Caco-2 (cell line): ENCODE data around the gene CFAP20. TPM values are rescaled to one million over a fixed set of nuclear protein-coding genes. Genes with fewer than 3 reads are reported as not detected.
"Not testable (repeated sequence)": the region's sequence is repeated elsewhere in the genome, so short reads cannot be mapped to it uniquely, and the experiment has no call there.

ENCODE experiments used
- BruUV-seq: library from RNA; stranded (reverse); fragments of 400-500 nt; replicated peaks from 2 replicates; lab custom pipeline; 2021; lab: Mats Ljungman, UMichigan
- CTCF ChIA-PET: fragments of 300-600 bp; sonication (Branson Sonifier 250); formaldehyde crosslinking; loops from one replicate; lab custom pipeline; 2022; ENCODE audit warnings: antibody characterized with exemption; lab: Charles Lee
- POLR2A ChIA-PET: fragments of 300-600 bp; sonication (Branson Sonifier 250); formaldehyde crosslinking; loops from one replicate; lab custom pipeline; 2022; ENCODE audit warnings: antibody characterized with exemption; lab: Charles Lee
- DNase-seq, 2 experiments: peaks; one replicate each; pipeline versions ENCODE4 v3.0.0 to v3.0.0-alpha.2; 2020 to 2022
- H3K27me3 ChIP-seq: replicated peaks from 2 replicates; pipeline ENCODE4 v1.6.0; 2011; ENCODE audit warnings: low read length; ENCODE audit not compliant: control insufficient read depth, insufficient read depth
- H3K36me3 ChIP-seq: 2 replicates; pipeline ENCODE4 v1.5.1; 2011; ENCODE audit warnings: low read length; ENCODE audit not compliant: control insufficient read depth, insufficient read depth
- H3K4me1 ChIP-seq: fragments of 250-450 bp; sonication (Bioruptor Pico); 2 replicates; pipeline ENCODE4 v1.5.1; 2020; ENCODE audit warnings: mild to moderate bottlenecking
- H3K4me3 ChIP-seq: 2 replicates; pipeline ENCODE4 v1.5.1; 2011; ENCODE audit warnings: low read depth, mild to moderate bottlenecking, control low read depth, low read length
- H3K9me3 ChIP-seq: fragments of 250-450 bp; sonication (Bioruptor Pico); 2 replicates; pipeline ENCODE4 v1.5.1; 2020; ENCODE audit warnings: mild to moderate bottlenecking, moderate library complexity
- H3K27ac Mint-ChIP-seq: one replicate; pipeline ENCODE4 v1.8.0; 2022; ENCODE audit warnings: mixed read lengths; ENCODE audit not compliant: unreplicated experiment
- H3K27me3 Mint-ChIP-seq: one replicate; pipeline ENCODE4 v1.8.0; 2022; ENCODE audit warnings: mixed read lengths; ENCODE audit not compliant: insufficient read depth, unreplicated experiment
- H3K36me3 Mint-ChIP-seq: one replicate; pipeline ENCODE4 v1.8.0; 2022; ENCODE audit warnings: mild to moderate bottlenecking, mixed read lengths; ENCODE audit not compliant: insufficient read depth, unreplicated experiment
- H3K4me1 Mint-ChIP-seq: one replicate; pipeline ENCODE4 v1.8.0; 2022; ENCODE audit warnings: low read depth, mixed read lengths; ENCODE audit not compliant: unreplicated experiment
- H3K4me3 Mint-ChIP-seq: one replicate; pipeline ENCODE4 v1.8.0; 2022; ENCODE audit warnings: mild to moderate bottlenecking, moderate library complexity, mixed read lengths; ENCODE audit not compliant: unreplicated experiment
- H3K9me3 Mint-ChIP-seq: one replicate; pipeline ENCODE4 v1.8.0; 2022; ENCODE audit warnings: mixed read lengths; ENCODE audit not compliant: unreplicated experiment
- intact Hi-C: fragments of 100-400 bp; cut with micrococcal nuclease; formaldehyde crosslinking; loops from one replicate; pipeline ENCODE4 v1.10.0; 2022; ENCODE audit not compliant: unreplicated experiment
- total RNA-seq: library from RNA; stranded (reverse); gene quantifications from 2 replicates; pipeline ENCODE4 v1.2.3, GENCODE V29; 2022
- TF ChIP-seq, protein P1 (sequence below), 2 experiments: fragments of 200-600 bp in 1 of 2; IDR thresholded peaks; 1 replicate in 1 of 2; 2 replicates in 1 of 2; pipeline versions ENCODE4 v1.5.1 to v1.8.0; 2011 to 2022; ENCODE audit warnings: antibody characterized with exemption in 1 of 2, control low read depth in 1 of 2, inconsistent platforms in 1 of 2, low read depth in 1 of 2, low read length in 1 of 2, mild to moderate bottlenecking in 1 of 2, moderate library complexity in 1 of 2; ENCODE audit not compliant: insufficient read depth in 1 of 2, severe bottlenecking in 1 of 2, unreplicated experiment in 1 of 2

The CFAP20 gene
- total RNA-seq, 1 experiment from 2014 or later, result 73.2 TPM

DNA sequence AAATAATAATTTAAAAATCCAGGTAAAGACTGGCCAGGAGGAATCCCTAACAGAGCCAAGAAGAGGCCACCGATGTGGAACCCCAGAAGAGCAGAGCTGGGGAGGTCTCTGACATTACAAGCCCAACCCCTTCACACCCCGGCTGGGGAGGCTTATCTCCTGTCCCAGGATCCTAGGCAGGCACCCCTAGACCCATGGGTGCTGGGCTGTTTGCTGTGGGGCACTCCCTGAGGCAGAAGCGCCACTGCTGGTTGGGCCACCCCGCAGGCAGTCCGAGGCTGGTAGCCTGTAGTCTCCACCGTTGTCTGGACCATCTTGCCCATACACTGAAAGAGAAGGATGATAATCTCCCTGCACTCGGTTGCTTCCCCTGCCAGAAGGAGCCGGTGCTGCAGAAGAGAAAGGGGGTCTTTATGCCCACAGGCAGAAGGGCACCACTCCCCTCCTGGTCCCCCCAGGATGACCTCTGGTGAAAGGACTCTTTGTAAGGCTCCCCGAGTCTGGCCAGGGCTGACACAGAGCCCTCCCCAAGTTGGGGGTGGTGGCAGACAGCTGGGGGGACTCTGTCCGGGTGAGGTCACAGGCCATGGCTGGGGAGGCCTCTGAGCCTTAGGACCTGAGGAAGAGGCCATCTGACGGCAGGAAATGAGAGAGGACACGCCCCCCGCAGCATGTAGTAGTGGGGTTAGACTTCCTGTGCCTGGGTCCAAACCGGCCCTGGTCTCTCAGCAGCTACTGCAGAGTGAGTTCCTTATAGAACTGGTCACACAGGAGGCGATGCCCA lies 34.2 kb downstream of the CFAP20 start:
- ChIA-PET POLR2A (no interaction called here), CTCF (interaction anchor here (0.5 to 0.6 kb wide), 2 partner anchors 15 to 68 kb away, joined by 3 to 5 read pairs; no protein-coding TSS in a partner anchor)
- TF ChIP-seq, protein P1, sequence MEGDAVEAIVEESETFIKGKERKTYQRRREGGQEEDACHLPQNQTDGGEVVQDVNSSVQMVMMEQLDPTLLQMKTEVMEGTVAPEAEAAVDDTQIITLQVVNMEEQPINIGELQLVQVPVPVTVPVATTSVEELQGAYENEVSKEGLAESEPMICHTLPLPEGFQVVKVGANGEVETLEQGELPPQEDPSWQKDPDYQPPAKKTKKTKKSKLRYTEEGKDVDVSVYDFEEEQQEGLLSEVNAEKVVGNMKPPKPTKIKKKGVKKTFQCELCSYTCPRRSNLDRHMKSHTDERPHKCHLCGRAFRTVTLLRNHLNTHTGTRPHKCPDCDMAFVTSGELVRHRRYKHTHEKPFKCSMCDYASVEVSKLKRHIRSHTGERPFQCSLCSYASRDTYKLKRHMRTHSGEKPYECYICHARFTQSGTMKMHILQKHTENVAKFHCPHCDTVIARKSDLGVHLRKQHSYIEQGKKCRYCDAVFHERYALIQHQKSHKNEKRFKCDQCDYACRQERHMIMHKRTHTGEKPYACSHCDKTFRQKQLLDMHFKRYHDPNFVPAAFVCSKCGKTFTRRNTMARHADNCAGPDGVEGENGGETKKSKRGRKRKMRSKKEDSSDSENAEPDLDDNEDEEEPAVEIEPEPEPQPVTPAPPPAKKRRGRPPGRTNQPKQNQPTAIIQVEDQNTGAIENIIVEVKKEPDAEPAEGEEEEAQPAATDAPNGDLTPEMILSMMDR (IDR thresholded peaks at IDR 0.05; ENCODE audit: insufficient read depth in 1 of 2, low read depth in 1 of 2, low read length in 1 of 2, severe bottlenecking in 1 of 2, unreplicated experiment in 1 of 2), result no peak
- no peak overlapping the region for H3K4me3 Mint-ChIP-seq
- Histone ChIP-seq H3K9me3 (no peaks in the 10 kb centered on the region), H3K4me1 (no peaks in the 10 kb centered on the region), H3K27me3 (no peaks in the 10 kb centered on the region), H3K36me3 (no peaks in the 10 kb centered on the region), H3K4me3 (no peak overlapping the region)
- H3K9me3 Mint-ChIP-seq, result no peaks in the 10 kb centered on the region
- DNase-seq, result no peak
- no peak overlapping the region for H3K27ac Mint-ChIP-seq
- no peaks in the 10 kb centered on the region for H3K4me1 Mint-ChIP-seq
- no TSS peak for BruUV-seq
- intact Hi-C loops, result no loop called here
- H3K36me3 Mint-ChIP-seq, result no peaks in the 10 kb centered on the region
- H3K27me3 Mint-ChIP-seq, result peaks cover 10% of the 10 kb centered on the region

DNA sequence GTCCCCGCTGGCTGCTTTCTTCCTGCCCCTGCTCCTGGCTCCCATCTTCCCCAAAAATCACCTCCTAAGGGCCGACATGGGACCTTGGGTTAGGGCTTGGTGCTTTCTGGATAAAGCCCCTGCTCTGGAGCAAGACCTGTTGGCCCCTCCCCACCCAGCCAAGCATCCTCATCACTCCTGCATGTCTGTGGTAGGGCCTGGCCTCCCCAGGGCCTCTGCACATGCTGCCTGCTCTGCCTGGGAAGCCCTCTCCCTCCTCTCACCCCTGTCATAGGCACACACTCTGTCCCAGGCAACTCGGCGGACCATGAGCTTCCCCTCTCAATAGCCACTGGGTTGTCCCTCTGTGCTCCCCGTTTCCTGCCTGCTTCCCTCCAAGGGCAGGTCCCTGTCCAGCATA lies 35.2 kb downstream of the CFAP20 start:
- no TSS peak for BruUV-seq
- intact Hi-C loops, result no loop called here
- no peak overlapping the region for H3K27ac Mint-ChIP-seq

DNA sequence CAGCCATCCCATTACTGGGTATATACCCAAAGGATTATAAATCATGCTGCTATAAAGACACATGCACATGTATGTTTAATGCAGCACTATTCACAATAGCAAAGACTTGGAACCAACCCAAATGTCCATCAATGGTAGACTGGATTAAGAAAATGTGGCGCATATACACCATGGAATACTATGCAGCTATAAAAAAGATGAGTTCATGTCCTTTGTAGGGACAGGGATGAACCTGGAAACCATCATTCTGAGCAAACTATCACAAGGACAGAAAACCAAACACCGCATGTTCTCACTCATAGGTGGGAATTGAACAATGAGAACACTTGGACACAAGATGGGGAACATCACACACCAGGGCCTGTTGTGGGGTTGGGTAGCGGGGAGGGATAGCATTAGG lies 38.8 kb downstream of the CFAP20 start:
- POLR2A ChIA-PET, H3K36me3 ChIP-seq, CTCF ChIA-PET, H3K4me1 ChIP-seq, H3K4me3 ChIP-seq, H3K36me3 Mint-ChIP-seq, H3K4me1 Mint-ChIP-seq, H3K27me3 Mint-ChIP-seq, BruUV-seq, intact Hi-C loops, H3K9me3 Mint-ChIP-seq, H3K9me3 ChIP-seq, H3K4me3 Mint-ChIP-seq, DNase-seq, H3K27me3 ChIP-seq, H3K27ac Mint-ChIP-seq: not testable (repeated sequence)

More for the DNA sequence above, 35.2 kb downstream of the CFAP20 start:
- Mint-ChIP-seq H3K36me3 (no peaks in the 10 kb centered on the region), H3K4me1 (no peaks in the 10 kb centered on the region), H3K9me3 (no peaks in the 10 kb centered on the region), H3K4me3 (no peak overlapping the region), H3K27me3 (peaks cover 10% of the 10 kb centered on the region)
- no peak for DNase-seq
- ChIA-PET CTCF (no interaction called here), POLR2A (no interaction called here)
- H3K9me3 ChIP-seq, result 0 out of 2 replicates have a peak, but pooled peaks cover 2% of the 10 kb centered on the region
- no peak overlapping the region for H3K4me3 ChIP-seq
- H3K4me1 ChIP-seq, result no peaks in the 10 kb centered on the region
- TF ChIP-seq, protein P1 (IDR thresholded peaks at IDR 0.05; ENCODE audit: insufficient read depth in 1 of 2, low read depth in 1 of 2, low read length in 1 of 2, severe bottlenecking in 1 of 2, unreplicated experiment in 1 of 2), result no peak
- no peaks in the 10 kb centered on the region for H3K27me3 ChIP-seq
- no peaks in the 10 kb centered on the region for H3K36me3 ChIP-seq
